SK-N-SH (cell line): ENCODE results near the gene EP400. TPM values are rescaled to one million over a fixed set of nuclear protein-coding genes. Genes with fewer than 3 reads are reported as not detected.

Experiments
- CTCF ChIA-PET: fragments of 300-600, 350-600 bp; formaldehyde crosslinking; extraction: SDS; loops from one replicate; lab custom pipeline; 2021; lab: Yijun Ruan, JAX
- POLR2A ChIA-PET: fragments of 350-600 bp; sonication (Branson Sonifier 250); formaldehyde crosslinking; extraction: SDS; loops from one replicate; lab custom pipeline; 2020; ENCODE audit warnings: antibody characterized with exemption, inconsistent platforms; lab: Yijun Ruan, JAX
- DNase-seq: peaks from one replicate; pipeline ENCODE4 v3.0.0; 2012
- H2AFZ ChIP-seq: fragments of 200-600 bp; sonication (generic); 2 replicates; pipeline ENCODE4 v1.8.1; 2016; ENCODE audit warnings: antibody characterized with exemption, mild to moderate bottlenecking, low read depth
- H3F3A ChIP-seq: fragments of 200-600 bp; sonication (generic); replicated peaks from 2 replicates; pipeline ENCODE3; 2016; ENCODE audit warnings: antibody characterized with exemption, mild to moderate bottlenecking; ENCODE audit not compliant: insufficient read depth
- H3K27ac ChIP-seq, 2 experiments: fragments of 200-500 bp in 1 of 2; fragments of 200-600 bp in 1 of 2; sonication (Bioruptor generic) in 1 of 2; sonication (generic), shearing (Covaris generic) in 1 of 2; 2 replicates each; pipeline versions ENCODE4 v1.5.1 to v1.6.1; 2014 to 2016; ENCODE audit warnings: low read depth in 2 of 2, inconsistent platforms in 1 of 2, low read length in 1 of 2, mild to moderate bottlenecking in 1 of 2, mixed read lengths in 1 of 2
- H3K27me3 ChIP-seq: fragments of 200-600 bp; sonication (generic), shearing (Covaris generic); 2 replicates; pipeline ENCODE4 v1.6.1; 2016; ENCODE audit warnings: mixed run types; ENCODE audit not compliant: insufficient read depth
- H3K36me3 ChIP-seq, 2 experiments: fragments of 200-500 bp in 1 of 2; fragments of 200-600 bp in 1 of 2; sonication (Bioruptor generic) in 1 of 2; sonication (generic) in 1 of 2; replicated peaks in 1 of 2; 2 replicates each; pipeline versions ENCODE3 to v1.5.1; 2014 to 2016; ENCODE audit warnings: low read length in 1 of 2, mild to moderate bottlenecking in 1 of 2; ENCODE audit not compliant: insufficient read depth in 2 of 2, control insufficient read depth in 1 of 2
- H3K4me1 ChIP-seq, 2 experiments: fragments of 200-500 bp in 1 of 2; fragments of 200-600 bp in 1 of 2; sonication (Bioruptor generic) in 1 of 2; sonication (generic), shearing (Covaris generic) in 1 of 2; 2 replicates each; pipeline versions ENCODE4 v1.5.1 to v1.6.1; 2014 to 2016; ENCODE audit warnings: low read depth in 1 of 2, low read length in 1 of 2, mixed run types in 1 of 2; ENCODE audit not compliant: insufficient read depth in 2 of 2, control insufficient read depth in 1 of 2
- H3K4me2 ChIP-seq: fragments of 200-600 bp; sonication (generic), shearing (Covaris generic); 2 replicates; pipeline ENCODE4 v1.6.1; 2017; ENCODE audit warnings: mixed run types
- H3K4me3 ChIP-seq, 2 experiments: fragments of 200-500 bp in 1 of 2; fragments of 200-600 bp in 1 of 2; sonication (Bioruptor generic) in 1 of 2; sonication (generic), shearing (Covaris generic) in 1 of 2; 2 replicates each; pipeline versions ENCODE4 v1.5.1 to v1.8.1; 2014 to 2016; ENCODE audit warnings: low read depth in 2 of 2, inconsistent platforms in 1 of 2, low read length in 1 of 2, mild to moderate bottlenecking in 1 of 2, mixed read lengths in 1 of 2, moderate library complexity in 1 of 2
- H3K79me2 ChIP-seq: fragments of 200-600 bp; sonication (generic); 2 replicates; pipeline ENCODE4 v1.8.1; 2017; ENCODE audit warnings: mild to moderate bottlenecking; ENCODE audit not compliant: insufficient read depth
- H3K9ac ChIP-seq: fragments of 200-600 bp; sonication (generic); 2 replicates; pipeline ENCODE4 v1.6.1; 2017; ENCODE audit warnings: mixed run types
- H3K9me2 ChIP-seq: fragments of 200-600 bp; sonication (generic); 2 replicates; pipeline ENCODE4 v1.6.1; 2017; ENCODE audit warnings: mixed run types
- H3K9me3 ChIP-seq: fragments of 200-600 bp; sonication (generic); 2 replicates; pipeline ENCODE4 v1.6.1; 2017; ENCODE audit warnings: mixed run types, mild to moderate bottlenecking, moderate library complexity
- H4K20me1 ChIP-seq: fragments of 200-600 bp; sonication (generic); 2 replicates; pipeline ENCODE4 v1.6.1; 2017; ENCODE audit warnings: mild to moderate bottlenecking, mixed run types; ENCODE audit not compliant: insufficient read depth
- CTCF ChIP-seq: fragments of 200-600 bp; sonication (generic); IDR thresholded peaks from 2 replicates; pipeline ENCODE4 v1.6.1; 2017; ENCODE audit warnings: antibody characterized with exemption, mild to moderate bottlenecking, moderate library complexity
- ELF1 ChIP-seq: IDR thresholded peaks from 2 replicates; pipeline ENCODE4 v1.4.0; 2012
- EP300 ChIP-seq, 2 experiments: IDR thresholded peaks; 2 replicates each; pipeline versions ENCODE4 v1.4.0 to v1.6.1; 2012; ENCODE audit warnings: borderline replicate concordance in 1 of 2, low read depth in 1 of 2, low read length in 1 of 2
- MAX ChIP-seq: IDR thresholded peaks from 2 replicates; pipeline ENCODE4 v1.4.0; 2012; ENCODE audit warnings: low read depth
- NRF1 ChIP-seq: IDR thresholded peaks from 2 replicates; pipeline ENCODE4 v1.6.1; 2012; ENCODE audit warnings: low read depth, mild to moderate bottlenecking, low read length
- PBX3 ChIP-seq: IDR thresholded peaks from 2 replicates; pipeline ENCODE4; 2012
- RCOR1 ChIP-seq: fragments of 150-350 bp; IDR thresholded peaks from 2 replicates; pipeline ENCODE4 v1.6.1; 2017; ENCODE audit warnings: antibody characterized with exemption, low read length
- TCF12 ChIP-seq: IDR thresholded peaks from 2 replicates; pipeline ENCODE4 v1.4.0; 2012
- TEAD4 ChIP-seq: IDR thresholded peaks from 2 replicates; pipeline ENCODE4 v1.4.0; 2012; ENCODE audit warnings: mild to moderate bottlenecking, borderline replicate concordance; ENCODE audit not compliant: insufficient read depth
- USF1 ChIP-seq: IDR thresholded peaks from 2 replicates; pipeline ENCODE4 v1.4.0; 2012; ENCODE audit warnings: low read depth, borderline replicate concordance
- YY1 ChIP-seq: IDR thresholded peaks from 2 replicates; pipeline ENCODE4 v1.4.0; 2012; ENCODE audit warnings: low read depth, mild to moderate bottlenecking
- WGBS: methylation state at CpG from one replicate; pipeline ENCODE4 v1.1.6; 2017; ENCODE audit warnings: low lambda C conversion rate; 5-methylcytosine and 5-hydroxymethylcytosine counted together
- polyA plus RNA-seq, 3 experiments: library from polyadenylated mRNA; depleted of rRNA; stranded (reverse); fragments of >200 nt; gene quantifications; 2 replicates each; pipeline ENCODE4 v1.2.3, GENCODE V29; 2012
- TF ChIP-seq, protein P1 (sequence below): IDR thresholded peaks from 2 replicates; pipeline ENCODE4 v1.6.1; 2012; ENCODE audit warnings: mild to moderate bottlenecking, low read depth, low read length, moderate library complexity

The EP400 gene
- polyA plus RNA-seq, 1 of the 3 experiments (the other 2 are of a cell fraction), result 7.0 TPM

GRCh38 chr12:132019891-132020290 lies 70.1 kb downstream of the EP400 start:
- no peaks in the 10 kb centered on the region for H3K9me3 ChIP-seq
- no peaks in the 10 kb centered on the region for H4K20me1 ChIP-seq
- TF ChIP-seq TEAD4 (no peak), ELF1 (no peak), TCF12 (no peak), USF1 (no peak), MAX (no peak), PBX3 (no peak), RCOR1 (no peak), NRF1 (no peak), YY1 (no peak), CTCF (no peak), EP300 (IDR thresholded peaks at IDR 0.05; ENCODE audit: borderline replicate concordance in 1 of 2, low read depth in 1 of 2, low read length in 1 of 2) (no peak)
- TF ChIP-seq, protein P1, sequence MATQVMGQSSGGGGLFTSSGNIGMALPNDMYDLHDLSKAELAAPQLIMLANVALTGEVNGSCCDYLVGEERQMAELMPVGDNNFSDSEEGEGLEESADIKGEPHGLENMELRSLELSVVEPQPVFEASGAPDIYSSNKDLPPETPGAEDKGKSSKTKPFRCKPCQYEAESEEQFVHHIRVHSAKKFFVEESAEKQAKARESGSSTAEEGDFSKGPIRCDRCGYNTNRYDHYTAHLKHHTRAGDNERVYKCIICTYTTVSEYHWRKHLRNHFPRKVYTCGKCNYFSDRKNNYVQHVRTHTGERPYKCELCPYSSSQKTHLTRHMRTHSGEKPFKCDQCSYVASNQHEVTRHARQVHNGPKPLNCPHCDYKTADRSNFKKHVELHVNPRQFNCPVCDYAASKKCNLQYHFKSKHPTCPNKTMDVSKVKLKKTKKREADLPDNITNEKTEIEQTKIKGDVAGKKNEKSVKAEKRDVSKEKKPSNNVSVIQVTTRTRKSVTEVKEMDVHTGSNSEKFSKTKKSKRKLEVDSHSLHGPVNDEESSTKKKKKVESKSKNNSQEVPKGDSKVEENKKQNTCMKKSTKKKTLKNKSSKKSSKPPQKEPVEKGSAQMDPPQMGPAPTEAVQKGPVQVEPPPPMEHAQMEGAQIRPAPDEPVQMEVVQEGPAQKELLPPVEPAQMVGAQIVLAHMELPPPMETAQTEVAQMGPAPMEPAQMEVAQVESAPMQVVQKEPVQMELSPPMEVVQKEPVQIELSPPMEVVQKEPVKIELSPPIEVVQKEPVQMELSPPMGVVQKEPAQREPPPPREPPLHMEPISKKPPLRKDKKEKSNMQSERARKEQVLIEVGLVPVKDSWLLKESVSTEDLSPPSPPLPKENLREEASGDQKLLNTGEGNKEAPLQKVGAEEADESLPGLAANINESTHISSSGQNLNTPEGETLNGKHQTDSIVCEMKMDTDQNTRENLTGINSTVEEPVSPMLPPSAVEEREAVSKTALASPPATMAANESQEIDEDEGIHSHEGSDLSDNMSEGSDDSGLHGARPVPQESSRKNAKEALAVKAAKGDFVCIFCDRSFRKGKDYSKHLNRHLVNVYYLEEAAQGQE, result no peak
- TF ChIP-seq, all 33 proteins: peak for 0
- ChIA-PET CTCF (no interaction called here), POLR2A (no interaction called here)
- no peaks in the 10 kb centered on the region for H3K79me2 ChIP-seq
- no peaks in the 10 kb centered on the region for H3F3A ChIP-seq
- no peak overlapping the region for H3K27ac ChIP-seq
- H3K4me3 ChIP-seq, result no peak overlapping the region
- H2AFZ ChIP-seq, result no peak overlapping the region
- H3K9ac ChIP-seq, result no peak overlapping the region
- peaks cover 46 to 77% of the 10 kb centered on the region in 2 experiments for H3K36me3 ChIP-seq
- H3K27me3 ChIP-seq, result no peaks in the 10 kb centered on the region
- WGBS, result 97% methylated on average over 17 of the region's 18 CpGs
- no peak overlapping the region for H3K4me2 ChIP-seq
- H3K4me1 ChIP-seq, result no peaks in the 10 kb centered on the region
- no peaks in the 10 kb centered on the region for H3K9me2 ChIP-seq
- DNase-seq, result no peak
